ENCODE results near the gene UCN3.

DNA sequence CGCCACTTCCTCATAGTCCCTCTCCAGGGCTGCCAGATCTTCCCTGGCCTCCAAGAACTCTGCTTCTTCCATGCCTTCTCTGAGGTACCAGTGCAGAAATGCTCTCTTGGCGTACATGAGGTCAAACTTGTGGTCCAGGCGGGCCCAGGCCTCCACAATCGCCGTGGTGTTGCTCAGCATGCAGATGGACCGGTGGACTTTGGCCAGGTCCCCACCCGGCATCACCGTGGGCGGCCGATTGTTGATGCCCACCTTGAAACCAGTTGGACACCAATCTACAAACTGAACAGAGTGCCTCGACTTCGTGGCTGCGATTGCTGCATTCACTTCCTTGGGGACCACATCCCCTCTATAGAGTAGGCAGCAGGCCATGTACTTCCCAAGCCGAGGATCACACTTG lies 28.8 kb downstream of the UCN3 start:
- TF ChIP-seq POLR2A (IDR thresholded peaks at IDR 0.05; ENCODE audit: low read depth, low read length) = no peak
- TF ChIP-seq TAF1 (IDR thresholded peaks at IDR 0.05; ENCODE audit: borderline replicate concordance, low read depth, low read length) = no peak
- no peak for TF ChIP-seq POLR2AphosphoS5 (IDR thresholded peaks at IDR 0.05; ENCODE audit: low read depth, low read length)

Measured in GM12892 (cell line).